Stimulated activated CD4-positive, alpha-beta T cell treated with anti-CD3 and anti-CD28 coated beads, Interleukin-12 subunit alpha, Interleukin-12 subunit beta, amount 100 ng/mL, for 24 hours (primary cell): ENCODE results near the gene TMEM259.

ENCODE experiments used
- DNase-seq, 2 experiments: peaks; one replicate each; pipeline ENCODE4 v3.0.0-alpha.2; 2020; ENCODE audit warnings: low read depth in 2 of 2

The TMEM259 gene

GRCh38 chr19:1004204-1004802 lies 16.6 kb downstream of the TMEM259 start:
- DNase-seq = no peak

GRCh38 chr19:1003283-1003682 lies 17.6 kb downstream of the TMEM259 start:
- DNase-seq = no peak

- DNase-seq = no peak
These were observed 18.3 kb downstream of the TMEM259 start for GRCh38 chr19:1002600-1002999.

GRCh38 chr19:1001538-1002166 lies 19.3 kb downstream of the TMEM259 start:
- DNase-seq = peak; percentile 34 to 67

GRCh38 chr19:1000591-1001537 lies 20.1 kb downstream of the TMEM259 start:
- DNase-seq = no peak

GRCh38 chr19:1000095-1000494 lies 20.8 kb downstream of the TMEM259 start, which contains the start of gene GRIN3B:
TSS of gene GRIN3B (plus strand) at chr19:1000419. CDS start at chr19:1000438, 19 bp downstream.
- peak; percentile 41 to 70 for DNase-seq

GRCh38 chr19:999379-999719 lies 21.6 kb downstream of the TMEM259 start:
- DNase-seq = no peak

GRCh38 chr19:998064-998463 lies 22.9 kb downstream of the TMEM259 start:
- DNase-seq = no peak

- DNase-seq = peak; percentile 28 to 41
These were observed 24.7 kb downstream of the TMEM259 start for GRCh38 chr19:996051-996838.

GRCh38 chr19:995051-995827 lies 25.7 kb downstream of the TMEM259 start:
- no peak for DNase-seq

- DNase-seq = no peak
These were observed 26.4 kb downstream of the TMEM259 start for GRCh38 chr19:994516-994915.

- DNase-seq = no peak
These were observed 27.0 kb downstream of the TMEM259 start for GRCh38 chr19:993831-994393.

- no peak for DNase-seq
These were observed 27.5 kb downstream of the TMEM259 start for GRCh38 chr19:993361-993830.

- no peak for DNase-seq
These were observed 28.3 kb downstream of the TMEM259 start for GRCh38 chr19:992670-993055.

GRCh38 chr19:991932-992669 lies 28.8 kb downstream of the TMEM259 start:
- DNase-seq = no peak

- DNase-seq = peak; percentile 41 to 52
These were observed 29.6 kb downstream of the TMEM259 start for GRCh38 chr19:991174-991931.

- DNase-seq = no peak
These were observed 30.2 kb downstream of the TMEM259 start for GRCh38 chr19:990746-991145.

GRCh38 chr19:990119-990571 lies 30.8 kb downstream of the TMEM259 start:
- no peak for DNase-seq
